ENCODE data around the gene MYH2. TPM values are rescaled to one million over a fixed set of nuclear protein-coding genes. Genes with fewer than 3 reads are reported as not detected.

MYH2 gene
- polyA plus RNA-seq, 1 of the 3 experiments (the other 2 are of a cell fraction): 0.10 TPM

DNA sequence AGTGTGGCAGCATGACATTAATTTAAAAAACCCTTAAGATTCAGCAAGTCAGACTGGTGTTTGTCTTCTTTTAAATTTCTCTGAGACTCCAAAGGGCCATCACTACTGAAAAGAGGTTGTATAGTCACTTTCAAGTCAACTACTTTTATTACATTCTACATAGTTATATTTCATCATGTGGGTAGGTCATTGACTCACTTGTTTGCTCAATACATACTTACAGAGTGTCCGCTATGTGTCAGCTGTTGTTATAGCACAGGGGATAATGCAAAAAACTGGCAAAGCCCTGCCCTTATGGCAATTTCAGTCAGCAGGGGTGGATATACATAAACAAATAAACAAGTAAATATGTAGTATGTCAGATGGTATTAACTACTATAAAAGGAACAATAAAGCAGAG lies 77.6 kb downstream of the MYH2 start:
- ChIA-PET POLR2A (no interaction called here), CTCF (no interaction called here)
- Histone ChIP-seq H3K9me2 (no peaks in the 10 kb centered on the region), H3K4me3 (ENCODE audit: low read depth in 2 of 2, low read length in 1 of 2) (no peak overlapping the region), H3K4me1 (ENCODE audit: control insufficient read depth in 1 of 2, insufficient read depth in 2 of 2, low read depth in 1 of 2, low read length in 1 of 2) (no peaks in the 10 kb centered on the region), H3K9me3 (no peaks in the 10 kb centered on the region), H4K20me1 (ENCODE audit: insufficient read depth) (no peaks in the 10 kb centered on the region), H3K9ac (no peak overlapping the region), H2AFZ (ENCODE audit: low read depth) (no peak overlapping the region), H3K27me3 (ENCODE audit: insufficient read depth) (no peaks in the 10 kb centered on the region), H3K36me3 (replicated peaks in 1 of 2; ENCODE audit: control insufficient read depth in 1 of 2, insufficient read depth in 2 of 2, low read length in 1 of 2) (no peaks in the 10 kb centered on the region), H3K79me2 (ENCODE audit: insufficient read depth) (no peaks in the 10 kb centered on the region), H3K27ac (ENCODE audit: low read depth in 2 of 2, low read length in 1 of 2) (no peak overlapping the region), H3F3A (replicated peaks; ENCODE audit: insufficient read depth) (no peaks in the 10 kb centered on the region), H3K4me2 (no peak overlapping the region)
- no peak for DNase-seq
- no peak for TF ChIP-seq TCF12 (IDR thresholded peaks at IDR 0.05)
- no peak for TF ChIP-seq RFX5 (IDR thresholded peaks at IDR 0.05; ENCODE audit: low read length)
- no peak for TF ChIP-seq MXI1 (IDR thresholded peaks at IDR 0.05; ENCODE audit: low read depth, low read length)
- TF ChIP-seq EP300 (IDR thresholded peaks at IDR 0.05; ENCODE audit: borderline replicate concordance in 1 of 2, low read depth in 1 of 2, low read length in 1 of 2): no peak
- TF ChIP-seq FOXJ3 (CRISPR knock-in tag; IDR thresholded peaks at IDR 0.05): no peak
- no peak for TF ChIP-seq TEAD4 (IDR thresholded peaks at IDR 0.05; ENCODE audit: borderline replicate concordance, insufficient read depth)
- no peak for TF ChIP-seq POLR2AphosphoS5 (IDR thresholded peaks at IDR 0.05; ENCODE audit: low read depth, low read length)
- TF ChIP-seq, protein P1, sequence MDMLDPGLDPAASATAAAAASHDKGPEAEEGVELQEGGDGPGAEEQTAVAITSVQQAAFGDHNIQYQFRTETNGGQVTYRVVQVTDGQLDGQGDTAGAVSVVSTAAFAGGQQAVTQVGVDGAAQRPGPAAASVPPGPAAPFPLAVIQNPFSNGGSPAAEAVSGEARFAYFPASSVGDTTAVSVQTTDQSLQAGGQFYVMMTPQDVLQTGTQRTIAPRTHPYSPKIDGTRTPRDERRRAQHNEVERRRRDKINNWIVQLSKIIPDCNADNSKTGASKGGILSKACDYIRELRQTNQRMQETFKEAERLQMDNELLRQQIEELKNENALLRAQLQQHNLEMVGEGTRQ (IDR thresholded peaks at IDR 0.05; ENCODE audit: borderline replicate concordance, low read depth, low read length): no peak
- TF ChIP-seq CTCF (IDR thresholded peaks at IDR 0.05): no peak
- TF ChIP-seq RCOR1 (IDR thresholded peaks at IDR 0.05; ENCODE audit: low read length): no peak
- TF ChIP-seq YY1 (IDR thresholded peaks at IDR 0.05; ENCODE audit: low read depth): no peak
- TF ChIP-seq GABPA (IDR thresholded peaks at IDR 0.05; ENCODE audit: low read depth): no peak
- no peak for TF ChIP-seq RAD21 (IDR thresholded peaks at IDR 0.05; ENCODE audit: low read length)
- TF ChIP-seq, protein P2, sequence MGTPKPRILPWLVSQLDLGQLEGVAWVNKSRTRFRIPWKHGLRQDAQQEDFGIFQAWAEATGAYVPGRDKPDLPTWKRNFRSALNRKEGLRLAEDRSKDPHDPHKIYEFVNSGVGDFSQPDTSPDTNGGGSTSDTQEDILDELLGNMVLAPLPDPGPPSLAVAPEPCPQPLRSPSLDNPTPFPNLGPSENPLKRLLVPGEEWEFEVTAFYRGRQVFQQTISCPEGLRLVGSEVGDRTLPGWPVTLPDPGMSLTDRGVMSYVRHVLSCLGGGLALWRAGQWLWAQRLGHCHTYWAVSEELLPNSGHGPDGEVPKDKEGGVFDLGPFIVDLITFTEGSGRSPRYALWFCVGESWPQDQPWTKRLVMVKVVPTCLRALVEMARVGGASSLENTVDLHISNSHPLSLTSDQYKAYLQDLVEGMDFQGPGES (IDR thresholded peaks at IDR 0.05; ENCODE audit: low read depth, low read length): no peak
- WGBS (ENCODE audit: low lambda C conversion rate): 24% methylated on average over 1 of the region's 1 CpG

Other genes starting within 250 kb of the MYH2 start
- gene MYH13, start 176.7 kb downstream of the MYH2 start, polyA plus RNA-seq (2012; rRNA removed): not detected in 2 replicates
- gene MYH8, start 127.7 kb downstream of the MYH2 start, polyA plus RNA-seq (2012; rRNA removed): under 0.01 TPM in 1 of 2 replicates, not detected in the other
- not detected in 2 replicates for gene MYH4, start 80.1 kb downstream of the MYH2 start, polyA plus RNA-seq (2012; rRNA removed)
- 0.03 and 0.06 TPM in 2 replicates for gene MYH1, start 31.1 kb downstream of the MYH2 start, polyA plus RNA-seq (2012; rRNA removed)
- 2.7 and 3.4 TPM in 2 replicates for gene MYH3, start 107.7 kb upstream of the MYH2 start, polyA plus RNA-seq (2012; rRNA removed)
- 28.6 and 32.7 TPM in 2 replicates for gene SCO1, start 147.9 kb upstream of the MYH2 start, polyA plus RNA-seq (2012; rRNA removed)
- gene ADPRM, start 147.9 kb upstream of the MYH2 start, polyA plus RNA-seq (2012; rRNA removed): 7.6 and 10.8 TPM in 2 replicates
- gene TMEM220, start 180.4 kb upstream of the MYH2 start, polyA plus RNA-seq (2012; rRNA removed): 2.7 and 3.1 TPM in 2 replicates